Measurements from ENCODE around the gene EEFSEC.

DNA sequence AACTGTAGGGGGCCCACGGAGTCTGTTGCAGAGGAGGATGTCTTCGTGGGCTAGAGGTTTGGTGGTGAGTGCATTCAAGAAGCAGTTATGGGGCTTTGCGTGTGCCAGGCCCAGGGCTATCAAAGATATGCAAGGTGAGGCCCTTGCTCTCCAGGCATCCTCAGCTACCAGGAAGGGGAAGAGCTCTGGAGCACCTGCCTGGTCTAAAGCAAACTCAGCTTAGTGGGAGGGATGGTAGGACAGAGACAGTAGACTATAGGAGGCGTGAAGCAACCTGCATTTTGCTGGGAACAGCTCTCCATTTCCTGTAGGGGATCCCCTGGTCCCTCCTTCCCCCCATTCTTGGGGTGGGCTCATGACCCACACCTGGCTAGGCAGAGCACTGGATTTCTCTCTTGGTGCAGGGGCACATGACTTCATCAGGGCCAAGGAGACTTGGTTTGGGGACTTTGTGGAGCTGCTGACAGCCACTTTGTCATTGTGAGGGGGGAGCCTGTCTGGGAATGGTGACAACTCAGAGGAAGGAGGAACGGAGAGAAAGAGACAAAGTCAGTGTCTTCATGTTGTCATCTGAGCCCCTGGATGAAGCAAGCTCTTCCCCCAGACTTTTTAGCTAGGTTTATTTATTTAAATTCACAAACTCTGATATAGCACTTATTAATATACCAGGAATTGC, 8.6 kb upstream of the EEFSEC start:
- no peak for TF ChIP-seq EZH2 (IDR thresholded peaks at IDR 0.05; ENCODE audit: insufficient read depth, poor library complexity, severe bottlenecking)
- no peak for TF ChIP-seq EZH2phosphoT487 (IDR thresholded peaks at IDR 0.05; ENCODE audit: insufficient read depth, low read depth)

Measured in GM23248 (cell line).